Stomach (tissue), 9 donors: ENCODE results near the gene WASL. TPM values are rescaled to one million over a fixed set of nuclear protein-coding genes. Genes with fewer than 3 reads are reported as not detected.

ENCODE experiments used
- DNase-seq, 2 donors: peaks; one replicate each; pipeline versions ENCODE4 v3.0.0 to v3.0.0-alpha.2; 2013 to 2019
- H3K27ac ChIP-seq, 5 donors: fragments of 200-600 bp in 4 of 5; sonication (generic) in 4 of 5; one replicate each; pipeline ENCODE4 v1.5.1; 2013 to 2019; ENCODE audit warnings: mild to moderate bottlenecking in 1 of 5, moderate library complexity in 1 of 5
- H3K27me3 ChIP-seq, 3 donors: fragments of 200-600 bp; sonication (generic); one replicate each; pipeline ENCODE4 v1.5.1; 2017 to 2019; ENCODE audit warnings: mixed run types in 1 of 3
- H3K36me3 ChIP-seq, 4 donors: fragments of 200-600 bp; sonication (generic); 1 replicate in 3 of 4; 2 replicates in 1 of 4; pipeline ENCODE4 v1.5.1; 2016 to 2019
- H3K4me1 ChIP-seq, 4 donors: fragments of 200-600 bp; sonication (generic); one replicate each; pipeline ENCODE4 v1.5.1; 2016 to 2019
- H3K4me3 ChIP-seq, 4 donors: fragments of 200-600 bp; sonication (generic) in 3 of 4; one replicate each; pipeline ENCODE4 v1.5.1; 2016 to 2019; ENCODE audit warnings: mild to moderate bottlenecking in 1 of 4
- H3K9me3 ChIP-seq, 4 donors: fragments of 200-600 bp; sonication (generic); one replicate each; pipeline ENCODE4 v1.5.1; 2016 to 2019
- EP300 ChIP-seq: sonication (generic); formaldehyde crosslinking; IDR thresholded peaks from one replicate; pipeline ENCODE4 v1.6.1; 2017; ENCODE audit warnings: antibody characterized with exemption
- POLR2A ChIP-seq, 4 donors: fragments of 450-650 bp; IDR thresholded peaks; one replicate each; pipeline ENCODE4 v1.6.1; 2016; ENCODE audit warnings: antibody characterized with exemption in 4 of 4, control low read depth in 2 of 4, mild to moderate bottlenecking in 1 of 4, moderate library complexity in 1 of 4
- POLR2AphosphoS5 ChIP-seq, 3 donors: sonication (generic); formaldehyde crosslinking; IDR thresholded peaks; one replicate each; pipeline ENCODE4 v1.6.1; 2016; ENCODE audit warnings: antibody characterized with exemption in 3 of 3
- WGBS, 5 donors: extraction: QIAGEN DNeasy Blood & Tissue Kit in 3 of 5; methylation state at CpG; one replicate each; pipeline versions ENCODE4 v1.1.5 to v1.1.7; 2013 to 2018; 5-methylcytosine and 5-hydroxymethylcytosine counted together
- intact Hi-C: fragments of 100-400 bp; cut with DNase I; formaldehyde crosslinking; loops from one replicate; pipeline ENCODE4 v1.15.1; 2023; ENCODE audit warnings: low total_unique reads
- polyA plus RNA-seq, 3 donors: library from polyadenylated mRNA; stranded (reverse); fragments of 200-250 nt; gene quantifications; one replicate each; pipeline ENCODE4 v1.2.3, GENCODE V29; 2013
- total RNA-seq, 5 donors: library from RNA; depleted of rRNA; stranded (reverse); fragments of >200 nt; gene quantifications; one replicate each; pipeline versions ENCODE4 v1.1.0 to v1.2.3, GENCODE V29; 2014 to 2016
- TF ChIP-seq, protein P1 (sequence below), 7 experiments: fragments of 450-650 bp in 4 of 7; fragments of 200-600 bp in 3 of 7; sonication (generic) in 3 of 7; IDR thresholded peaks; one replicate each; pipeline ENCODE4 v1.5.1; 2016 to 2019; ENCODE audit warnings: antibody characterized with exemption in 7 of 7, control low read depth in 2 of 7, mild to moderate bottlenecking in 1 of 7
- donor health status: healthy with polysubstance abuse.
- donor health status: Bipolar disorder and iron deficiency.
- donor health status: healthy.

Gene WASL
- total and polyA plus RNA-seq, 8 donors = 9.0 to 56.7 (median 21.7) TPM

DNA sequence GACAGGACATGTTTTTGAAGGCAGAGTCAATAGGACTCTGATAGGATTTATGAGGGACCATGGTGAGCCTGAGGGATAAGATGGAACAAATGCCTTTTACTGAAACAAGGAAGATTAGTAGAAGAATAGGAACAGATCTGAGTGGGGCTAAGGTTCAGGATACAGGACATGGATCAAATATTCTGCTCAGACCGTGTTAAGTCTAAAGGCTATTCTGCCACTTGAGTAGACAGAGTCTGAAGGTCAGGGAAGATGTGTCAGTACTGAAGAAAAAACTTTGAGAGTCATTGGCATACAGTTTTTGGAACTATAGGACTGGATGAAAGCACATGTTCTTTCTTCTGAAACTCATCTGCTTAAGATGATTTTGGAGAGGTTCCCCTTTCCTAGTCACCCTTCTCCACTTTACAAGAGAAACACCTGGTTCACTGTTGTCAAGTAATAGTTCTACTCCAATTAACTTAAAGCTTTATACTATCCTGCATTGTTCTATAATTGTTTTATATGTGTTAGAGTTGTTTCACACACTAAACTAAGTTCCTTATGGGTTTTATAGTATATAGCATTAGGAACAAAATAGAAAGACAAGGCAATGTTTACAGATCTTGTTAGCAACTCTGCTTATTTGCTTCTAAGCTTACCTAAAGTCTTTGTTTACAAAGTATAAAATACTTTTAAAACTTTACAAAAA lies 43.4 kb downstream of the WASL start:
- H3K36me3 ChIP-seq = peaks cover 8 to 71% (median 66%) of the 10 kb centered on the region in 4 donors
- intact Hi-C loops = no loop called here

DNA sequence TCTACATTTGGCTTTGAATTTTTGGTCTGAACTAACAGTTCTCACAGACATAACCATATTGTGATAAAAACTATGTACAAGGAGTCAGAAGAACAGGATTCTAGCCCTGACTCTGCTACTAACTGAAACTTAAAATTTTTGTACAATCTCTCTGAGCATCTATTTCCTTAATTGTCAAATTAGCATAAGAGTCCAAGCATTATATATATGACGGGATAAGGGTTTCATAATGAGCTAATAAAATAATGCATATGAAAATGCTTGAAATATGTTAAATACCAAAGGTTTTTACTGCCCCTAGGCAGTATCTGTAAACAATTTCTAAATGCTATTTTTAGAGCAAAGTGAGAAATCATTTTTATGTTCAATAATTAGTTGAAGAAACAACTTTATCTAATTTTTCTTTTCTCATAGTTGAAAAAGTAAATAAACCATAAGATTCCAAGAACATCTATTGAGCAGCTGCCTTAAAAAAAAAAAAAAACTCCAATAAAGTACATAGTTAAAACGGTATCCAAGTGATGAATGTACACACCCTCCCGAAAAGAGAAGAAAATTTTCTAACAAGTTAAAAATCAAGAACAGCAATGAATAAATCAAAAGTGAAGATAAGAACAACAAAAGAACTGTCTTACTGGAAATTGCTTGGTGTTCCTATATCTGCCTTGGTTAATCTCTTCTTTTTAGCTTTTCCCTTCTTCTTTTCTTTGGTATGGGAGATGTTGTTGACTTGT lies 52.7 kb downstream of the WASL start:
- no peak for DNase-seq
- no peak overlapping the region for H3K27ac ChIP-seq
- H3K4me3 ChIP-seq = no peak overlapping the region
- 64 to 83% (median 71%) methylated on average over 3 of the region's 3 CpGs for WGBS, 5 donors
- no peaks in the 10 kb centered on the region for H3K27me3 ChIP-seq
- no peaks in the 10 kb centered on the region for H3K4me1 ChIP-seq
- intact Hi-C loops = no loop called here
- no peak for TF ChIP-seq POLR2AphosphoS5 (IDR thresholded peaks at IDR 0.05)
- TF ChIP-seq POLR2A (IDR thresholded peaks at IDR 0.05) = no peak
- TF ChIP-seq EP300 = no peak
- TF ChIP-seq, protein P1, sequence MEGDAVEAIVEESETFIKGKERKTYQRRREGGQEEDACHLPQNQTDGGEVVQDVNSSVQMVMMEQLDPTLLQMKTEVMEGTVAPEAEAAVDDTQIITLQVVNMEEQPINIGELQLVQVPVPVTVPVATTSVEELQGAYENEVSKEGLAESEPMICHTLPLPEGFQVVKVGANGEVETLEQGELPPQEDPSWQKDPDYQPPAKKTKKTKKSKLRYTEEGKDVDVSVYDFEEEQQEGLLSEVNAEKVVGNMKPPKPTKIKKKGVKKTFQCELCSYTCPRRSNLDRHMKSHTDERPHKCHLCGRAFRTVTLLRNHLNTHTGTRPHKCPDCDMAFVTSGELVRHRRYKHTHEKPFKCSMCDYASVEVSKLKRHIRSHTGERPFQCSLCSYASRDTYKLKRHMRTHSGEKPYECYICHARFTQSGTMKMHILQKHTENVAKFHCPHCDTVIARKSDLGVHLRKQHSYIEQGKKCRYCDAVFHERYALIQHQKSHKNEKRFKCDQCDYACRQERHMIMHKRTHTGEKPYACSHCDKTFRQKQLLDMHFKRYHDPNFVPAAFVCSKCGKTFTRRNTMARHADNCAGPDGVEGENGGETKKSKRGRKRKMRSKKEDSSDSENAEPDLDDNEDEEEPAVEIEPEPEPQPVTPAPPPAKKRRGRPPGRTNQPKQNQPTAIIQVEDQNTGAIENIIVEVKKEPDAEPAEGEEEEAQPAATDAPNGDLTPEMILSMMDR (IDR thresholded peaks at IDR 0.05) = no peak
- H3K36me3 ChIP-seq = peaks cover 14 to 83% (median 76%) of the 10 kb centered on the region in 4 donors
- no peaks in the 10 kb centered on the region for H3K9me3 ChIP-seq

More for the DNA sequence above, 43.4 kb downstream of the WASL start:
- peaks cover 0 to 30% (median 12%) of the 10 kb centered on the region in 4 donors for H3K4me1 ChIP-seq
- no peak overlapping the region for H3K4me3 ChIP-seq
- no peaks in the 10 kb centered on the region for H3K9me3 ChIP-seq
- H3K27ac ChIP-seq = no peak overlapping the region
- TF ChIP-seq POLR2AphosphoS5 (IDR thresholded peaks at IDR 0.05) = no peak
- no peak for TF ChIP-seq EP300
- TF ChIP-seq, protein P1 (IDR thresholded peaks at IDR 0.05) = no peak
- no peak for TF ChIP-seq POLR2A (IDR thresholded peaks at IDR 0.05)
- H3K27me3 ChIP-seq = no peaks in the 10 kb centered on the region
- 82 to 91% (median 90%) methylated on average over 1 of the region's 1 CpG for WGBS, 5 donors
- no peak for DNase-seq

DNA sequence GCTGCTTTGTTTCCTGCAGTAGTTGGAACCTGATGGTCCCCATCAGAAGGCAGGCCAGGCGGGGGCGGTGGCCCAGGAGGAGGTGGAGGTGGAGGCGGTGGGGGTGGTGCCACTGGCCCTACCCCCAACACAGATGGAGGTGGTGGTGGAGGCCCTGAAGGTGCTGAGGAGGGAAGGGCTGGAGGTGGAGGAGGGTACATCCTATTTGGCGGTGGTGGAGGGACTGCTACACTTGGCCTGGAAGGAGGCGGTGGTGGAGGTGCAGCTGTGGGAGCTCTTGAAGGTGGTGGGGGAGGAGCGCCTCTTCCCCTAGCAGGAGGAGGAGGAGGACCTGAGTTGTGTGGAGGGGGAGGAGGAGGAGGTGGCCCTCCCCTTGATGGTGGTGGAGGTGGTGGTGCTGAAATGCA lies 56.3 kb downstream of the WASL start:
- 91 to 98% (median 96%) methylated on average over 6 of the region's 6 CpGs for WGBS, 5 donors
- H3K36me3 ChIP-seq = peaks cover 22 to 88% (median 69%) of the 10 kb centered on the region in 4 donors
- peaks cover 0 to 19% (median 10%) of the 10 kb centered on the region in 4 donors for H3K4me1 ChIP-seq

DNA sequence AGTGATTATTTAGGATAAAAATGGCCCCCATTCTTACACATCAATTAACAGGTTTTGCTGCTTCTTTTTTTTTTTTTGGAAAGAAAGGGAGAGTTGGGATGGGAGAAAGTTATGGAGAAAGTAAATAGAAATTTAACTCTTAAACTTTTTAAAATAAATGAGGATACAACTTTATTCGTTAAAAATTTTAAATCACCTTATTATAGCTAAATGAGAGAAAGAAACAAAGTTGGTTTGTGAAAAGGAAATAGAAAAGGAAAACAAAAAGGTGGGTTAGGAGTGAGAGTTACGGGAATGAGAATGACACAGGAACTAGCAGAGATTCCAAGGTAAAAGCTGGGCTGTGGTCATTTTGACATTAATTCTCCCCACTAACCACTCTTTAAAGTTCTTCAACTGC lies 58.3 kb downstream of the WASL start:
- Histone ChIP-seq H3K9me3 (no peaks in the 10 kb centered on the region), H3K27me3 (no peaks in the 10 kb centered on the region), H3K4me3 (no peak overlapping the region), H3K4me1 (peaks cover 0 to 19% (median 10%) of the 10 kb centered on the region in 4 donors), H3K36me3 (peaks cover 21 to 83% (median 71%) of the 10 kb centered on the region in 4 donors), H3K27ac (no peak overlapping the region)
- intact Hi-C loops = no loop called here
- no peak for TF ChIP-seq EP300
- no peak for TF ChIP-seq POLR2A (IDR thresholded peaks at IDR 0.05)
- TF ChIP-seq POLR2AphosphoS5 (IDR thresholded peaks at IDR 0.05) = no peak
- TF ChIP-seq, protein P1 (IDR thresholded peaks at IDR 0.05) = no peak
- WGBS, 5 donors = 95 to 99% (median 97%) methylated on average over 2 of the region's 2 CpGs
- DNase-seq = no peak

More for the DNA sequence above, 56.3 kb downstream of the WASL start:
- Histone ChIP-seq H3K4me3 (no peak overlapping the region), H3K27ac (no peak overlapping the region), H3K9me3 (no peaks in the 10 kb centered on the region), H3K27me3 (no peaks in the 10 kb centered on the region)
- intact Hi-C loops = no loop called here
- no peak for DNase-seq
- no peak for TF ChIP-seq POLR2A (IDR thresholded peaks at IDR 0.05)
- TF ChIP-seq, protein P1 (IDR thresholded peaks at IDR 0.05) = no peak
- TF ChIP-seq POLR2AphosphoS5 (IDR thresholded peaks at IDR 0.05) = no peak
- TF ChIP-seq EP300 = no peak
